Lower leg skin (tissue), 4 donors: Measurements from ENCODE around the gene CRY2. TPM values are rescaled to one million over a fixed set of nuclear protein-coding genes. Genes with fewer than 3 reads are reported as not detected.

Source experiments
- DNase-seq, 2 donors: peaks; one replicate each; pipeline ENCODE4 v3.0.0-alpha.2; 2019; ENCODE audit warnings: low spot score in 2 of 2
- H3K4me3 ChIP-seq: fragments of 200-600 bp; sonication (generic); 2 replicates; pipeline ENCODE4 v1.5.1; 2017; ENCODE audit warnings: mild to moderate bottlenecking, low read depth; ENCODE audit not compliant: poor library complexity, severe bottlenecking
- POLR2A ChIP-seq, 2 donors: fragments of 450-650 bp; IDR thresholded peaks; one replicate each; pipeline ENCODE4 v1.6.1; 2016 to 2017; ENCODE audit warnings: antibody characterized with exemption in 2 of 2, mild to moderate bottlenecking in 1 of 2, moderate library complexity in 1 of 2
- WGBS, 2 donors: methylation state at CpG; one replicate each; pipeline ENCODE4 v1.1.5; 2018; 5-methylcytosine and 5-hydroxymethylcytosine counted together
- intact Hi-C: fragments of 100-400 bp; cut with DNase I; formaldehyde crosslinking; loops from one replicate; pipeline ENCODE4 v1.15.0; 2023; ENCODE audit warnings: low total_unique reads
- total RNA-seq, 4 donors: library from RNA; depleted of rRNA; stranded (reverse); fragments of >200 nt; gene quantifications; one replicate each; pipeline ENCODE4 v1.1.0, GENCODE V29; 2016
- TF ChIP-seq, protein P1 (sequence below), 3 donors: fragments of 450-650 bp; IDR thresholded peaks; one replicate each; pipeline ENCODE4 v1.5.1; 2016; ENCODE audit warnings: antibody characterized with exemption in 3 of 3, mild to moderate bottlenecking in 3 of 3, moderate library complexity in 2 of 3

Gene CRY2
- total RNA-seq = 10 to 100 TPM; 59.6 to 92.1 (median 70.1) TPM

DNA sequence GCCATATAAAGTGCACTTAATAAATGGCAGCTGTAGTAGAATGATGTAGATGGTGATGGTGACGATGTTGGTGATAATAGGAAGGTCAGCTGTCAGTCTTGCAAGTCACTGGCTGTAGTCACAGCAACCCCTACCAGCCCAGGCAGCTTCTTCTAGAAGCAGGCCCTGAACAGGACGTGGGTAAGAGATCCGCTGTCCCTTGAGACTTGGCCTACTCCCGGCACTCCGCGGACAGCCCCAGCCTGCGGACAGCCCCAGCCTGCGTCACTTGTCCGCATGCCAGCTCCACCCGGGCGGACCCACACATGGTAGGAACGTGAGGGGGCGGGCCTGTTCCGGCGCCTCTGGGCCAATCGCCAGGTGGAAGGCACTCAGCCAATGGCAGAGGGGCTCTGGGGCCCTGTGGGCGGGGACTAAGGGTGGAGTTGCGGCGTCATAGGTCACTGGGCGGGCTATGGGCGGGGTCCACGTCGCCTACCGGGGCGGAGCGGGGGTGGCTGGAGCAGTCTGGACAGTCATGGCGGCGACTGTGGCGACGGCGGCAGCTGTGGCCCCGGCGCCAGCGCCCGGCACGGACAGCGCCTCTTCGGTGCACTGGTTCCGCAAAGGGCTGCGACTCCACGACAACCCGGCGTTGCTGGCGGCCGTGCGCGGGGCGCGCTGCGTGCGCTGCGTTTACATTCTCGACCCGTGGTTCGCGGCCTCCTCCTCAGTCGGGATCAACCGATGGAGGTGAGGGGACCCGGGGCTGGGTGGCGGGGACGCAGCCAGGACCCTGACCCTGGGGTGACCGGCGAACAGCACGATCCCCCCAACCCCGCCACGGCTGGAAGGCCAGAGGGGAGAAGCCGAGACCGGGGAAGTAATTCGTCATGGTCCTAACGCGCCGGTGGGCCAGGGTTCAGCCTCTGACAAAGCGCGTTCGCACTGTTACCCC is at the start of gene CRY2:
CRY2 (plus strand) TSS at position 502 of the 937 bp plus-strand sequence; CDS start at position 518, 16 bp downstream.
- intact Hi-C loops = no loop called here

DNA sequence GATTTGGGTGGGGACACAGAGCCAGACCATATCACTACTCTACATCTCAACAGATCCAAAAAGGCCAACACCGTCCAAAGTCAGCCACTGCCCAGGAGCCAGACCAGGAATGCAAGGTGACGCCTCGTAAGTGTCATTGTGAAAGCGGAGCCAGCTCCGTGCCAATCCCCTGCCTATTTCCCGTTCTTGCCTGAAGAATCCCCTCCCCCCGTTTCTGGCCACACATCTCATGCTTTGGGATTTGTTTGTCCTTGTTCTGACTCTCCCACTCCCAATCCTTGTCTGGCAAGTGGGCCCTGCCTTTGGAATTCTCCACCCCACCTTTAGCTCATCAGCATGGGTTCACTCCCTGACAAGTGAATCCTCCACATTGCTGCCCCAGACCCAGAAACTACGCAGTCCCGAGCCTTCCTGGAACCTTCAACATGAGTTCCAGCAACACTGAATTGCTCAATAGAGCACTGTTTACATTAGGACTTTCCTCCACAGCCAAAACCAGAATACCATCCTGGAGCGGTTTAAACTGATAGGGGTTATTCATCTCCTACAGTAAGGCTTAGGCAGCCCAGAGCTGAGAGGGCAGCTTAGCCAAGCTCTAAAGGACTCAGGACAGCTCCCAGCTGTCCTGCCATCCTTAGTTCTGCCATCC is 48.4 kb upstream of the CRY2 start:
- no peak overlapping the region for H3K4me3 ChIP-seq
- no peak for TF ChIP-seq POLR2A (IDR thresholded peaks at IDR 0.05)
- TF ChIP-seq, protein P1, sequence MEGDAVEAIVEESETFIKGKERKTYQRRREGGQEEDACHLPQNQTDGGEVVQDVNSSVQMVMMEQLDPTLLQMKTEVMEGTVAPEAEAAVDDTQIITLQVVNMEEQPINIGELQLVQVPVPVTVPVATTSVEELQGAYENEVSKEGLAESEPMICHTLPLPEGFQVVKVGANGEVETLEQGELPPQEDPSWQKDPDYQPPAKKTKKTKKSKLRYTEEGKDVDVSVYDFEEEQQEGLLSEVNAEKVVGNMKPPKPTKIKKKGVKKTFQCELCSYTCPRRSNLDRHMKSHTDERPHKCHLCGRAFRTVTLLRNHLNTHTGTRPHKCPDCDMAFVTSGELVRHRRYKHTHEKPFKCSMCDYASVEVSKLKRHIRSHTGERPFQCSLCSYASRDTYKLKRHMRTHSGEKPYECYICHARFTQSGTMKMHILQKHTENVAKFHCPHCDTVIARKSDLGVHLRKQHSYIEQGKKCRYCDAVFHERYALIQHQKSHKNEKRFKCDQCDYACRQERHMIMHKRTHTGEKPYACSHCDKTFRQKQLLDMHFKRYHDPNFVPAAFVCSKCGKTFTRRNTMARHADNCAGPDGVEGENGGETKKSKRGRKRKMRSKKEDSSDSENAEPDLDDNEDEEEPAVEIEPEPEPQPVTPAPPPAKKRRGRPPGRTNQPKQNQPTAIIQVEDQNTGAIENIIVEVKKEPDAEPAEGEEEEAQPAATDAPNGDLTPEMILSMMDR (IDR thresholded peaks at IDR 0.05) = no peak
- intact Hi-C loops = no loop called here
- WGBS, 2 donors = 87 to 88% methylated on average over 10 of the region's 10 CpGs
- DNase-seq = peak in 1 of 2 donors; percentile 75

More for the DNA sequence above, at the start of gene CRY2:
- H3K4me3 ChIP-seq = peak within 1 kb of the TSS; percentile 87
- peak; percentile 99 to 100 for DNase-seq
- WGBS, 2 donors = 0 to 1% methylated on average over 40 to 55 of the region's 75 CpGs
- peak in 1 of 2 donors; percentile 91 for TF ChIP-seq POLR2A (IDR thresholded peaks at IDR 0.05)
- TF ChIP-seq, protein P1 (IDR thresholded peaks at IDR 0.05) = no peak

DNA sequence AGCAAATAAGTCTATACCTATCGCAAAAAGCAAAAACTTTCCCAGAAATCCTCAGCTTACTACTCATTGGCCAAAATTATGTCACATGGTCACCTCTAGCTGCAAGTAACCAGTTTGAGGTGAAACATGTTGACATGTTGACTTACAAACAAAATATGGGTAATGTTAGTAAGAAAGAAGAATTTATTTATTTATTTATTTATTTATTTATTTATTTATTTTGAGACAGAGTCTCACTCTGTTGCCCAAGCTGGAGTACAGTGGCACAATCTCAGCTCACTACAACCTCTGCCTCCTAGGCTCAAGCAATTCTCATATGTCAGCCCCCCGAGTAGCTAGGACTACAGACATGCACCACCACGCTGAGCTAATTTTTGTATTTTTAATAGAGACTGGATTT is 47.7 kb upstream of the CRY2 start:
- TF ChIP-seq, protein P1 (IDR thresholded peaks at IDR 0.05) = no peak
- no peak for TF ChIP-seq POLR2A (IDR thresholded peaks at IDR 0.05)
- intact Hi-C loops = no loop called here
- DNase-seq = no peak
- WGBS, 2 donors = 97 to 98% methylated on average over 3 of the region's 3 CpGs
- H3K4me3 ChIP-seq = no peak overlapping the region

DNA sequence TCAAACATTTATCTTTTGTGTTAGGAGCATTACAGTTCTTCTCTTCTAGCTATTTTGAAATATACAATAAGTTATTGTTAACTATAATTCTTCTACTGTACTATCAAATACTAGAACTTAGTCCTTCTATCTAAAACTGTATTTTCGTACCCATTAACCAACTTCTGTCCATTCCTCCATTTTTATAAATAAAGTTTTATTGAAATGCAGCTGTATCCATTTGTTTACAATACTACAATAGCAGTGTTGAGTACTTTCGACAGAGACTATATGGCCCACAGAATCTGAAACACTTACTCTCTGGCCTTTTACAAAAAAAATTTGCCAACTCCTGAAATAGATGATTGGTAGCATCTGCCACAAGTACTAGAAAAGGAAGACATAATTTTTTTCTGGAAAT is 47.0 kb upstream of the CRY2 start:
- WGBS, 2 donors = 92 to 94% methylated on average over 2 of the region's 2 CpGs
- H3K4me3 ChIP-seq = no peak overlapping the region
- intact Hi-C loops = no loop called here
- TF ChIP-seq, protein P1 (IDR thresholded peaks at IDR 0.05) = no peak
- no peak for TF ChIP-seq POLR2A (IDR thresholded peaks at IDR 0.05)
- no peak for DNase-seq

DNA sequence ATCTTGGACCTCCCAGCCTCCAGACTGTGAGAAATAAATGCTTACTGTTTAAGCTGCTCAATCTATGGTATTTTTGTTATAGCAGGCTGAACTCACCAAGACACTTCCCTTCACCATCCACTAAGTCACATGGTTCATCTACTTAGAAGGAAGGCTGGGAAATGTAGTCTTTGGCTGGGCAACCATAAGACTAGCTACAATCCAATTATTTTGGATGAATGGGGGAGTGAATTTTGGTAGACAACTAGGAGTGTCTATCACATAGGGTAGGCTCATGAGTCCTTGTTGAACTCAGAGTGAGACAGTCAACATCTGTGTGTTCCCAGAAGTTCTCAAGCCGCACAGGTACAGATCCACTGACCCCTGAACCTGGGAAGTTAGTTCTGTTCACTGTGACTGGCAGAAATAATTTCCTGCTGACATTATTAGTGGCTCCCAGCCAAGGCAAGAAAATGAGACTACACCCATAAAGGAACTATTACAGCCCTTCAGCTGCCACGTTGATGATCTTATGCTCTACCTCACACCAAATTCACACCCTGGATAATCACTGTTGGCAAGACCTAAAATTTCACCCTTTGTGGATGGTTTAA is 45.5 kb upstream of the CRY2 start:
- TF ChIP-seq, protein P1 (IDR thresholded peaks at IDR 0.05) = no peak
- no peak for TF ChIP-seq POLR2A (IDR thresholded peaks at IDR 0.05)
- 47 to 68% methylated on average over 2 of the region's 2 CpGs for WGBS, 2 donors
- intact Hi-C loops = no loop called here
- peak in 1 of 2 donors; percentile 28 for DNase-seq
- H3K4me3 ChIP-seq = no peak overlapping the region
